Measurements from ENCODE around the gene EMC6.
A peak's percentile ranks its signal among the peaks of the same experiment; 100 is the strongest.
"Not testable (repeated sequence)": the region's sequence is repeated elsewhere in the genome, so short reads cannot be mapped to it uniquely, and the experiment has no call there.

The EMC6 gene

DNA sequence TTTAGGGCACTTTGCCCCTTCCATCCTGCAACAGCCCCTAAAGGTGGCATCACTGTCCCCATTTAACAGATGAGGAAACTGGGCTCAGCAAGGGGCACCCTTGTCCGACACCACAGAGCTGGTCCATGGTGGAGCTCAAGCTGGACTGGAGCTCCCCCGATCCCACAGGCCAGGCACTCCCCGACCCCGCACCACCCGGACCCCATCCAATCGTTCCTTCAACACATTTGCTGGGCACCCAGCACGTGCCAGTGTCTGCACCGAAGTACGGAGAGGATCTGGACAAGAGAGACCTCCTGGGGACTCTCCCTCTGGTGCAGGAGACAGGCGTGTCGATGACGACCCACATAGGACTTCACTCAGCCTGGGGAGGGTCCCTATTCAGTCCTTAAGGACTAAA lies 13.4 kb downstream of the EMC6 start:
- no peak for DNase-seq

DNA sequence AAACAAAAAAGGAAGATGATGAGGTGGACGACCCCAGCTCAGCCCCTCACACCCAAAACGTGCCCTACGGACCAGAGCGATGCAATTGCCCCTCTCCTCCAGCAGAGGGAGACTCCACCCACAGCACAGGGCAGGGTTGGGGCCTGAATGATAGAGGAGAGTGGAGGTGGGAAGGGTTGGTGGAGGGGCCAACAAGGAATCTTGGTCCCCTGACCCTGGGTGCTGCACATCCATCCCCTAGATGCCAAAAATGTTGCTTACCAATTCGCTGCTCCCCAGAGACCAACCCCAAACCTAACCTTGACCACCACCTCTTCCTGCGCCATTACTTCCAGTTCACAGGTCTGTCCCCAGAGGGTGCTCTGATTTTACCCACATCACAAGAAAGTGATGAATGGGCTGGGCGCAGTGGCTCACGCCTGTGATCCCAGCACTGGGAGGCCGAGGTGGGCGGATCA lies 14.5 kb downstream of the EMC6 start:
- DNase-seq = peak; percentile 65

DNA sequence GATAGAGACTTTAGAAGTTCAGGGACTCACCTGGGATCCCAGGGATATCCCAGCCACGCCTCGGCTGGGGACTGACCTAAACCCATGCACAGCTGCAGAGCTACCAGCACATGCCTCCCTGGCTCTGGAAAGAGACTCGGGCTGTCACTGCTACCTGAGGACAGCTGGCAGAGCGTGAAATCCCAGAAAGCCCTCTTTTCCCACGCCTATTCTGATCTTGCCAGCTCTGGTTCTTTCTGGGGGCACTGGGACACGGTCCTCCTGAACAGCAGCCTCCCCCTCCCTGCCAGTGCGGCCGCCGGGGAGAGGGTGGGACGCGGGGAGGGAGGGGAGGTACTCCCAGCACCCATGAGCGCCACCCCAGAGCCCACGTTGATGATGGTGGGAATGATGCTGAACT lies 16.6 kb downstream of the EMC6 start:
- DNase-seq = no peak

DNA sequence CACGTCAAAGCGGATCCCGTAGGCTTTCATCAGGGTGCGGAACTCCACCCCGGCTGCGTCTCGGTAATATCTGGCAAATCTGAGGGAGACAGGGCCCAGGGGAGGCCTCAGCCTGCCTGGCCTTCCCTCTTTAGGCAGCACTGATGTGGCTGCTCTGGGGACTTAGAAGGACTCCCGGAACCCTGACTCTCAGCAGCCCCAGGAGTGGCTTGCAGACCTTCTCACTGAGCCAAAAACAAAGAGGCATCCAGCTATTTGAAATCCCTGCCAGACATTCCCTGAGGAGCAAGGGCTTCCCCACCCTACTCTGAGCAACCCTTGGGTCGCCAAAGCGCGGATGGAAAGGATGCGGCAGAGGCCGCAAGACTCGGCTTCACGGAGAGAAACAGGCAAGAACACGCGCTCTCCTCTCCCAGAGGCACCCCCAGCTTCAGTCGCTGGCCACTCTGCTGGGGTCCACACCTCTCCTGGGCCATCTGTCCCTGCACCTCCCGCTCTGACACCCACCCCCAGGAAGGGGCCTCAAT lies 19.5 kb downstream of the EMC6 start:
- DNase-seq = no peak

DNA sequence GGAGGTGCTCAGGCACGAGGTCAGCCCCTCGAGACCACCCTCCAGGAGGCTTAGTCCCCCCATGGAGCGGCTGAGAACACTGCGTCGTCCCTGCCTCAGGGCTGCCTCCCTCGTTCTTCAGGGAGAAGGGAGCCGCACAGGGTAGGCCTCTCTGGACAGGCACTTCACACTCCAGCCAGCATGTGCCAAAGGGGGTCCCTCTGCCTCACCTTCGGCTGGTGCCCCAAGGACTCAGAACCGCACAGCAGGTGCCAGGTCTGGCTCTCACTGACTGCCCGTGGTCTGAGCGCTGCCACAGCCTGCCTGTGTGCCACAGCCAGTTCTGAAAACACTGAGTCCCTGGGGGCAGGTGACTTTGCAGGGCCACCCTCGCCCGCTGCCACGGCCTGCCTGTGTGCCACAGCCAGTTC lies 20.2 kb downstream of the EMC6 start:
- no peak for DNase-seq

DNA sequence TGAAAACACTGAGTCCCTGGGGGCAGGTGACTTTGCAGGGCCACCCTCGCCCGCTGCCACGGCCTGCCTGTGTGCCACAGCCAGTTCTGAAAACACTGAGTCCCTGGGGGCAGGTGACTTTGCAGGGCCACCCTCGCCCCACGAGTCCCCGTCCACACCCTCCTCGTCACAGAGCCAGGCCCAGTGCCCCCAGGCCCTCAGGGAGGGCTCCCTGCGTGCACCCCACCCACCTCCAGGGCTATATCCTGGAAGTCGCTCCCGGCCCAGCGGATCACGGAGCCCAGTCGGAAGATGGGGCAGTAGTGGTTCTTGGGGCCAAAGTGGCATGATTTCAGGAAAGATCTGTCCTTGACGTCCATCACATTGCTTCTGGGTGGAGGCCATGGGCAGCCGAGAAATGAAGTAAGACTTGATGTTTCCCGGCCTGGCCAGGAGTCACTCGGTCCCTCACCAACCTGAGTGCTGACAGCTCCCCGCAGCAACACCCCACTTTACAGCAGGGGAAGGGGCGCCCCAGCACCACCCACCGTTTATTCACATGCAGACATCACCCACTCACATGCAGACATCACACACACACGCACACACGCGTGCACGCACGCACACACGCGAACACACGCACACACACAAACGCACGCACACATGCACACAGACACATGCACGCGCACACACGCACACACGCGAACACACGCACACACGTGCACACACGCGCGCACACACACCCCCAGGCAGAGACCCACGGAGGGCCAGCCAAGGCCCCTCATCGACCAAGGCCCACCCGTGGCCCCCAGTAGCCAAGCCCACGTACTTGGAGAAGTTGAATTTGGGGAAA lies 20.9 kb downstream of the EMC6 start:
- DNase-seq = no peak

DNA sequence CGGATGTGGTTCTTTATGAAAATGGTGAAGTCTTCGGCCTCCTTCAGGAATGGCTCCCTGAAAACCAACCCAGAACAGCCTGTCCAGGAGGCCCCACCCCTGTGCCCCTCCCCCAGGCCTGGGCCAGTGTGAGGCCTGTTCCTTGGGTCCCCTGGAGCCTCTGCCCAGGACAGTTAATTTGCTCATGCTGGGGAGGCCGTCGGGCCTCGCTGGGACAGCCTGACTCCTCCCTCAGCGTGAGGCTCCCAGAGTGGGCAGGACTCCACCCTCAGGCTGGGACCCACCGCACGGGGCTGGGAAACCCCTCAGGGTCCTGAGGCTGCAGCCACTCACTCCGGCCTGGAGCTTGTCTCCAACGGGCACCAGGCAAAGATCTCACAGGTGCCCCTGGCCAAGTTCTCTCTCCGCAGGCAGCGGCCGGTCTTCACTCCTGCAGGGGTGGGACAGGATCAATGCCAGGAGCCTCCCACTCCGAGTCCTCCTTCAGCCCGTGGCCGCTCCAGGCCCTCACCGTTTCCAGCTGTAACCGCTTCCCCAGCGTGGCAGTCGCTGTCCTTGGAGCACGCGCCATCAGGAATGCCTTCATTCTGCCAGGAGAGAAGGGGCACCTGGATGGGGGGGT lies 21.6 kb downstream of the EMC6 start:
- no peak for DNase-seq

DNA sequence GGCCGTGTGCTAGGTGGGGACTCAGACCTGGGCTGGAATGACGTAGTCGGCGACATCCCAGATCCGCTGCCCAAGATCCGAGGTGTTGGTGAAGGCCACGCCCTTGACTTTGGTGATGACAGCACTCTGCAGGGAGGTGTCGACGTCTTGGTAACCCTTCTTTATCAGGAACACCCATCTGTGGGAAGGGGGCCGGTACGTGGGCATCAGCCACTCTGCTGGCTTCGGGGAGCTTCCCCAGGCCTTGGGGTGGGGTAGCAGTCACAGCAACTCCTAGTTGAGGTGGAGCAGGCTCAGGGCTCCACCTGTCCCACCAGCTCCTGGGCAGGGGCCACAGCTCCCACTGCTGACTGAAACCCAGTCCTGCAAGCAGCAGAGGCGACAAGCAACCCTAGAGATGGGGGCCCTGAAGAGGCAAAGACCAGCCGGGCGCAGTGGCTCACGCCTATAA lies 23.0 kb downstream of the EMC6 start:
- DNase-seq = no peak

DNA sequence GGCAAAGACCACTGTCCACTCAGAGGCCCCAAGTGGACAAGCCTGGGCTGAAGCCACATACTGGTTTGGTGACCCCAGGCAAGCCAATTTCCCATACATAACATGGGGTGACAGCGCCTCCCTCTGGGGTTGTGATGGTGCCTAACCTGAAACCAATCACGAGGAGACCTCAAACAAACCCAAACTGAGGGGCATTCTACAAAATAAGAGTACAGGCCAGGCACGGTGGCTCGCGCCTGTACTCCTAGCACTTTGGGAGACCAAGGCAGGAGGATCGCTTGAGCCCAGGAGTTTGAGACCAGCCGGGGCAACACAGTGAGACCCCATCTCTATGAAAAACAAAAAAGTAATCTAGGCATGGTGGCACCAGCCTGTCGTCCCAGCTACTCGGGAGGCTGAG lies 23.7 kb downstream of the EMC6 start:
- DNase-seq = no peak

DNA sequence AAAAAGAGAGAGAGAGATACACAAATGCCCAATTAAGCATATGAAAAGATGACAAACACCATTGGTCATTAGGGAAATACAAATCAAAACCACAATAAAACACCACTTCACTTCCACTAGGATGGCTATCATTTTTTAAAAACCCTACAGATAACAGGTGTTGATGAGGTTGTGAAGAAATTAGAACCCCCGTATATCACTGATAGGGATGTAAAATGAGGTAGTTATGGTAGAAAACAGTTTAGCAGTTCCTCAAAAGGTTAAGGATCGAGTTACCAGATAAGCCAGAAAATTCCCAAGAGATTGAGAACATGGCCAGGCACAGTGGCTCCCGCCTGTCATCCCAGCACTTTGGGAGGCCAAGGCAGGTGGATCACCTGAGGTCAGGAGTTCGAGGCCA lies 24.5 kb downstream of the EMC6 start:
- no peak for DNase-seq

DNA sequence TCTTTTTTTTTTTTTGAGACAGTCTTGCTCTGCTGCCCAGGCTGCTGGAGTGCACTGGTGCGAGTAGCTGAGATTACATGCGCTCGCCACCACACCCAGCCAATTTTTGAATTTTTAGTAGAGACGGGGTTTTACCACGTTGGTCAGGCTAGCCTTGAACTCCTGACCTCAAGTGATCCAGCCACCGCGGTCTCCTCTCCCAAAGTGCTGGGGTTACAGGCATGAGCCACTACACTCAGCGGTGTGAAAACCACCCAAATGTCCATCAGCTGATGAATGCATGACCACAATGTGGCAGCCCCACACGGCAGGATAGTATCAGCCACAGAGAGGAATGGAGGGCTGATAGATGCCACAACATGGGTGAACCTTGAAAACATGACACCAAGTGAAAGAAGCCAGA lies 25.2 kb downstream of the EMC6 start:
- DNase-seq = peak; percentile 38

DNA sequence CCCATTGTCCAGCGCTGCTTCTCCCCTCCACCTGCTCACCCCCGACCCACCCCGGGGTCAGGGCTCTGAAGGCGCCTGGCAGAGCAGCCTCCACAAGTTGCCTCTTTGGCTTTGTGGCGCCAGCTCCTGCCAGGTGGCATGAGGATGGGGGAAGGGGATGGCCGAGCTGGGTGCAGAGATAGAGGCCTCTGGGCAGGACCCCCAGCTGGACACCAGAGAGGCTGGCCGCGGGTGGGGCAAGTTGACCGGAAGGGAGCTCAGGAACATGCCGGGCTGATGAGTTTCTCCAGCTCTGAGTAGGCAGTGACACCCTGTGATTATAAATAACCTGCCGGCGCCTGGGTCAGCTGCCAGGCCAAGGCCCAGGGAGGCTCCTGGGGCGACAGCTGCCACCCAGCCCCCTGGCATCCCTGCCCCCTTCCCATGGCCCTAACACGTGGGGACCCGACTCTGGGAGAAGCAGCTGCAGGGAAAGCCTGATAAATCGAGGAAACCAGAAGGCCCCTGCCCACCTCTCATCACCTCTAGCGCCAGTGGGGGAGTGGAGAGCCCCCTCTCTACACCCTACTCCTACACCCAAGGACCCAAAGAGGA lies 26.6 kb downstream of the EMC6 start:
- DNase-seq = no peak

DNA sequence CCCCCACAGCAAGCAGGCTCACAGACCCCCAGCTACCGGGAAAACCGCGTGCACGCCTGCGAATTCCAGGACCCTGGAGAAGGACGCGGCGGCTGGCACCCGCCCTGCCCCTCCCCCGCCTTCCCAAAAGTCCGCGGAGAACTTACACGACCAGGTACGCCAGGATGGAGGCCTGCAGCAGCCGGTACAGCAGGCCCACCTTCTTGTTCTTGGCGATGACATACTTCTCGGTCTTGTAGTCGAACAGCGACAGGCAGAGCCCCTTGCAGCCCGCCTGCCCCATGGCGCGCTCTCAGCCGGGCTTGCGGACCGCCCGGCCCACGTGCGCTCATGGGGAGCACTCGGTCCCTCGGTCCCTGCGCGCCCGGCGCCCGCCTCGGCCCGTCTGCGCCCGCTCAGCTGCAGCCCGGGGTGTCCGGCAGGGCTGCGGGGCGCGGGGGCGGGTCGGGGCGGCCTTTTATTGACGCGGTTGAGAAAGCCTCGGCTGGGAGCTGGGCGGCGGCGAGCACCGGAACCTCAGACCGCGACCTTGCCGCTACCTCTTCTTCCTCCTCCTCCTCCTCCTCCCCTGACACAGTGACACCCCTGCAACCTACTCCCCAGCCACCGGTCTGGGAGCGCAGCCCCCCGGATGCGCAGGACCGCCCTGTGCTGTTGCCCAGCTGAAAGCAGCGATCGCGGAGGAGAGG lies 27.3 kb downstream of the EMC6 start, which contains the start of gene P2RX5:
TSS of gene P2RX5 (minus strand) at position 433 of the 689 bp plus-strand sequence. CDS start at position 283, 150 bp downstream.
- peak; percentile 32 for DNase-seq

DNA sequence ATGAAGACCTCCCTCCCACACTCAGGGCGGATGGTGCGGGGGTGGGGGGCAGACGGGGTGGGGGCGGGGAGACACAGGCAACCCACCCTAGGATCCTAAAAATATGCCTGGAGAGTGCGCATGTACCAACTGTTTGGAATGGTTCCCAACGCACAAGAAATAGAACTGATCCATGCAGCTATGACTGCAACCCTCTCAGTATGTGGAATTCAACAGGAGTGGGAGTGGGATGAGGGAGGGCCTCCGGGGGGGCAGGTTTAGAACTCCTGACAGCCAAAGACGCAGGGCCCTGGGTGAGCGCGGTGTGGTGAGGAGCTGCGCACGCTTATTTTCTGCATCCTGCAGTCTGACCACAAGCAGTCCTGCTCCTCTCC lies 28.5 kb downstream of the EMC6 start:
- no peak for DNase-seq

DNA sequence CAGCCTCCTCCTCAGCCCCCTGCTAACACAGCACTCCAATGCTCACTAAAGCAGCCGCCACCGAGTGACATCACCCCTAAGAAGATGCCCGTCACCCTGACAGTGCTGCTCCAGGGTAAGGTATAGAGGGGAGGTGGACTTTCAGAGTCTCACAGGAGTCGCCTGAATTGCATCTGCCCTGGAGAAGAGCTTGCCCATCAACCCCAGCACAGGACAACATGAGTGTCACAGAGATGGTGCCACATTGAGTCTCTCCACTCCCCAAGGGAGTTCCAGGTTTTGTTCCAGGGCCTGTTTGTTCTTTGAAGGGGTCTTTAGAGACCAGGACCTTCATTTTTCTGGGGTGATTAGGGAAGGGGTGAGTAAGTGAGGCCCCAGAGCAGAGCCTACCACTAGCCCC lies 29.5 kb downstream of the EMC6 start:
- no peak for DNase-seq

DNA sequence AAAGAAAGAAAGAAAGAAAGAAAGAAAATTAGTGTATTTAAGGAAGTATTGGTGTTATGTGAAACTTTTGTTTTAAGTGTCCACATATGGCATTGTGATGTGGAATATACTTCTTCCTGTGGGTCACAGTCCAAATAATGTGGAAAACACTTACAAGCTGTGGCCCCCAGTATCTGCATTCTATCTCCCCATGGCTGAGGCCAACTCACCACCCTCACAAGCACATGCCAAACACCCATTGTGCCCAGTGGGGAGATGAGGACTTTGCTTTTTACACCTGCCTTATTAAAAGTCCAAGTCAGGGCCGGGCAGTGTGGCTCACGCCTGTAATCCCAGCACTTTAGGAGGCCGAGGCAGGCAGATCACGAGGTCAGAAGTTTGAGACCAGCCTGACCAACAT lies 31.3 kb downstream of the EMC6 start:
- no peak for DNase-seq

DNA sequence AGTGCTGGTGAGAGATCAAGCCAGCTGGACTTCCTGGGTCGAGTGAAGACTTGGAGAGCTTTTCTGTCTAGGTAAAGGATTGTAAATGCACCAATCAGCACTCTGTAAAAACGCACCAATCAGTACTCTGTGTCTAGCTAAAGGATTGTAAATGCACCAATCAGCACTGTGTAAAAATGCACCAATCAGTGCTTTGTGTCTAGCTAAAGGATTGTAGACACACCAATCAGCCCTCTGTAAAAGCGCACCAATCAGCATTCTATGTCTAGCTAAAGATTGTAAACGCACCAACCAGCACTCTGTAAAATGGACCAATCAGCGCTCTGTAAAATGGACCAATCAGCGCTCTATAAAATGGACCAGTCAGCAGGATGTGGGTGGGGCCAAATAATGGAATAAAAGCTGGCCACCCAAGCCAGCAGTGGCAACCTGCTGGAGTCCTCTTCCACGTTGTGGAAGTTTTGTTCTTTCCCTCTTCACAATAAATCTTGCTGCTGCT lies 33.5 kb downstream of the EMC6 start:
- not testable (repeated sequence) for DNase-seq

DNA sequence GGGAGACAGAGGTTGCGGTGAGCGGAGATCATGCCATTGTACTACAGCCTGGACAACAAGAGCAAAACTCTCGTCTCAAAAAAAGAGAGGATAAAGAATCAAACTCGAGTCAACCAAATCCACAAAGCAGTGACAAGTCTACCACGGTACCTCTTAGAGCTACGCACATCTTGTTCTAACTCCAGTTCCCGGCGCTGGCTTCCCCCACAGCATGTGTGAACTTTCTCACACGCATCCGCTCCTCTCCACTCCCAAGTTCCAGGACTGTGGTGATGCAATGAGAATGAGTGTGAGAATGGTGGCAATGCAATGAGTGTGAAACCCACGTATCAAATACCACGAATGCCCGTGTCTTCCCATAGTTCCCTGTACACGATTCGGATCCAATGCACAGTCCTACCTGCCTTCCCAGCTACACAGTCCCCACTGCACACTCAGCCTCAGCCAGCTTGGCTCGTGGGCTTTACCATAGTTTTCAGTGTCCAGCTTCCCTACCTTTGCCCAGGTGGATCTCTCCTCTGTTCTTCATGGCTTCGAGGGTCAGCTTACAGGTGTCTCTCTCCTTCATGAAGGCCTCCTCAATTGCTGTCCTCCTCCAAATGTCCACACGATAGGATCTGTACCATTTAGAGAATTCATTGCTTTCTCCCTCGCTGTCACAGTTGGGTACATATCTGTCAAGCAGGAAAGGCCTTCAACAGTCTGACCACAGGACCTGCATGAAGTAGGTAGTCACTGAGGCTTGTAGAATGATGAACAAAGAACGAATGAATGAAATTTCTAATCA lies 36.5 kb downstream of the EMC6 start:
- DNase-seq = no peak

DNA sequence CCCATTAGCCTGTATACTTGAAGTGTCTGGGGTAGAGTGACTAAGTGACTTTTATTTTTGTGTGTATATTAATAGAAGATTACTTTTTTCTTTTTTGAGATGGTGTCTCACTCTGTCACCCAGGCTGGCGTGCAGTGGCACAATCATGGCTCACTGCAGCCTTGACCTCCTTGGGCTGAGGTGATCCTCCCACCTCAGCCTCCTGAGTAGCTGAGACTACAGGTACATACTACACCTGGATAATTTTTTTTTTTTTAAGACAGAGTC lies 37.0 kb downstream of the EMC6 start:
- DNase-seq = not testable (repeated sequence)

DNA sequence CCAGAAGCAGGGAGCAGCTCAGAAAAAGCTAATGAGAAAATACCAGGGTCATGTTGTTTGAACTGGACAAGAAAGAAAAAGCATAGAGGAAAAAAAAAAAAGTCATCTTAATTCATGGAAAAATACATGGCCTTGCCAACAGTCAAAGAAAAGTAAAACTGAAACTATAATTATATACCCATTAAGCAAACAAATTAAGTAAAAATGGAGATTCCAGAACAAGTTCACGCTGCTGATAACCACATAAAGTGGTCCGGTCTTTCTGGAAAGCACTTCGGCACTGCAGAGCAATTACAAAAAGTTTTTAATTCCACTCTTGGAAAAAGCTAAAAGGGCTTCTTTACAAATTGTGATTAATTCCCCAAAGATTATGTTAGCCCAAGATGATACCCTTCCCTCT lies 39.8 kb downstream of the EMC6 start:
- no peak for DNase-seq

DNA sequence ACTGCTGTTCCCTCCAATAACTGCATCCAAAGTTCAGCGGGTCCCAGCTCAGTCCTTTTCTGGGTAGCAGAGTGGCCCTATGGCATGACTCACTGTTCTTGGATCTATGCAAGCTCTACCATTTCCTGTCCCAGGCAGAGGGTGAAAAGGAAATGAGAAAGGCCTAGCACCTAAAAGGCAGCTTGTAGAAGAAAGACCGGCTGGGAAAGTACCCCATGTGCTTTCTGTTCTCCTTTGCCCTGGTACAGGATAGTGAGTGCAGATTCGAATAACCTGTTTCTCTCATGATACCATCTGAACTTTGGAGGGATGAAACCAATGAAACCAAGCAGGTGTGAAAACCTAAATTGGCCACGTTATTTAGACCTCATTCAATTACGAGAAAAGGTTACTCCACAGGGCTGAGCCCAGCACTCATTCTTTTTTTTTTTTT lies 42.4 kb downstream of the EMC6 start:
- DNase-seq = peak; percentile 82

DNA sequence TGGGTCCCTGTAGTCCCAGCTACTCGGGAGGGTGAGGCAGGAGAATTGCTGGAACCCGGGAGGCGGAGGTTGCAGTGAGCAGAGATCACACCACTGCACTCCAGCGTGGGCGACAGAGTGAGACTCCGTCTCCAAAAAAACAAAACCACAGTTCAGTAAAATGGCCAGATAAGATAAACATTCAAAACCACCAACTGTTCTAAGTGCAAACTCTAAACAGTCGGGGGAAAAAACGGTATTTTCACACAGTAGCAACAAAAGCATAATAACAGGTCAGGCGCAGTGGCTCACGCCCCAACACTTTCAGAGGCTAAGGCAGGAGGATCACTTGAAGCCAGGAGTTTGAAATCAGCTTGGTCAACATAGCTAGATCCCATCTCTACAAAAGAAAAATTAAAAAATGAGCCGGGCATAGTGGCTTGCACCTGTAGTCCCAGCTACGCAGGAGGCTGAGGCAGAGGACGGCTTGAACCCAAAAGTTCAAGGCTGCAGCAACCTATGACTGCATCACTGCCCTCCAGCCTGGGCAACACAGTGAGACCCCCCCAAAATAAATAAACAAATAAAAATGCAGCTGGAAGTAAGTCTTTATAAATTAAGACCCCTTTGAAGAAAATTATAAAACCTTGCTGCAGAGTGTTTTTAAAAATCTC lies 44.3 kb downstream of the EMC6 start:
- DNase-seq = no peak

Measured in stimulated activated CD4-positive, alpha-beta T cell treated with anti-CD3 and anti-CD28 coated beads, Interleukin-4, amount 100 ng/mL, for 24 hours (primary cell).